Astrocyte (in vitro differentiated cells and primary cell): ENCODE results near the gene DEPDC7. TPM values are rescaled to one million over a fixed set of nuclear protein-coding genes. Genes with fewer than 3 reads are reported as not detected.
"Not testable (repeated sequence)": the region's sequence is repeated elsewhere in the genome, so short reads cannot be mapped to it uniquely, and the experiment has no call there.

ENCODE experiments used
- DNase-seq: peaks from one replicate; pipeline ENCODE4 v3.0.0-alpha.2; 2010; ENCODE audit warnings: low read depth
- FAIRE-seq: peaks from 2 replicates; lab custom pipeline; 2011; peaks lifted over from hg19 to GRCh38; lab: Jason Lieb, UNC
- H2AFZ ChIP-seq: 2 replicates; pipeline ENCODE4 v1.6.0; 2012; ENCODE audit warnings: low read depth, low read length, inconsistent platforms
- H3K27ac ChIP-seq: 2 replicates; pipeline ENCODE4 v1.5.1; 2011; ENCODE audit warnings: low read depth, low read length, inconsistent platforms
- H3K27me3 ChIP-seq: 2 replicates; pipeline ENCODE4 v1.6.0; 2011; ENCODE audit warnings: low read length, inconsistent platforms; ENCODE audit not compliant: insufficient read depth
- H3K36me3 ChIP-seq: 2 replicates; pipeline ENCODE4 v1.5.1; 2011; ENCODE audit warnings: low read length, inconsistent platforms; ENCODE audit not compliant: insufficient read depth
- H3K4me1 ChIP-seq: 2 replicates; pipeline ENCODE4 v1.5.1; 2011; ENCODE audit warnings: low read length, inconsistent platforms; ENCODE audit not compliant: insufficient read depth
- H3K4me2 ChIP-seq: 2 replicates; pipeline ENCODE4 v1.6.0; 2012; ENCODE audit warnings: low read length, inconsistent platforms
- H3K4me3 ChIP-seq: 2 replicates; pipeline ENCODE4 v1.5.1; 2011; ENCODE audit warnings: low read depth, mild to moderate bottlenecking, low read length, inconsistent platforms; ENCODE audit not compliant: insufficient read depth
- H3K79me2 ChIP-seq: 2 replicates; pipeline ENCODE4 v1.6.0; 2012; ENCODE audit warnings: mild to moderate bottlenecking, low read length, inconsistent platforms; ENCODE audit not compliant: insufficient read depth
- H3K9ac ChIP-seq: 2 replicates; pipeline ENCODE4 v1.6.0; 2012; ENCODE audit warnings: mild to moderate bottlenecking, low read length, inconsistent platforms
- H3K9me3 ChIP-seq: 2 replicates; pipeline ENCODE4 v1.5.1; 2012; ENCODE audit warnings: low read depth, mild to moderate bottlenecking, low read length, inconsistent platforms; ENCODE audit not compliant: insufficient read depth
- H4K20me1 ChIP-seq: 2 replicates; pipeline ENCODE4 v1.6.0; 2012; ENCODE audit warnings: low read length, inconsistent platforms; ENCODE audit not compliant: insufficient read depth
- H3K27ac Mint-ChIP-seq: one replicate; pipeline ENCODE4 v1.8.0; 2021; ENCODE audit warnings: mild to moderate bottlenecking, mixed read lengths; ENCODE audit not compliant: unreplicated experiment
- H3K27me3 Mint-ChIP-seq: one replicate; pipeline ENCODE4 v1.8.0; 2021; ENCODE audit warnings: low read depth, mixed read lengths; ENCODE audit not compliant: unreplicated experiment
- H3K36me3 Mint-ChIP-seq: one replicate; pipeline ENCODE4 v1.8.0; 2021; ENCODE audit warnings: low read depth, mixed read lengths; ENCODE audit not compliant: unreplicated experiment
- H3K4me1 Mint-ChIP-seq: one replicate; pipeline ENCODE4 v1.8.0; 2021; ENCODE audit warnings: low read depth, mixed read lengths; ENCODE audit not compliant: unreplicated experiment
- H3K4me3 Mint-ChIP-seq: one replicate; pipeline ENCODE4 v1.8.0; 2021; ENCODE audit warnings: mild to moderate bottlenecking, moderate library complexity, mixed read lengths; ENCODE audit not compliant: unreplicated experiment
- H3K9me3 Mint-ChIP-seq: one replicate; pipeline ENCODE4 v1.8.0; 2021; ENCODE audit warnings: mild to moderate bottlenecking, mixed read lengths; ENCODE audit not compliant: unreplicated experiment
- CTCF ChIP-seq: IDR thresholded peaks from 2 replicates; pipeline ENCODE4 v1.5.1; 2011; ENCODE audit warnings: low read depth, mild to moderate bottlenecking, inconsistent platforms, low read length, moderate library complexity; ENCODE audit not compliant: insufficient read depth
- EZH2 ChIP-seq: IDR thresholded peaks from 2 replicates; pipeline ENCODE4 v1.6.1; 2012; ENCODE audit warnings: mild to moderate bottlenecking, low read length, inconsistent platforms; ENCODE audit not compliant: insufficient read depth
- total RNA-seq: library from RNA; stranded (reverse); gene quantifications from 2 replicates; pipeline ENCODE4 v1.2.1, GENCODE V29; 2021

Gene DEPDC7
- total RNA-seq, 1 donor from 2014 or later = 3.7 TPM

DNA sequence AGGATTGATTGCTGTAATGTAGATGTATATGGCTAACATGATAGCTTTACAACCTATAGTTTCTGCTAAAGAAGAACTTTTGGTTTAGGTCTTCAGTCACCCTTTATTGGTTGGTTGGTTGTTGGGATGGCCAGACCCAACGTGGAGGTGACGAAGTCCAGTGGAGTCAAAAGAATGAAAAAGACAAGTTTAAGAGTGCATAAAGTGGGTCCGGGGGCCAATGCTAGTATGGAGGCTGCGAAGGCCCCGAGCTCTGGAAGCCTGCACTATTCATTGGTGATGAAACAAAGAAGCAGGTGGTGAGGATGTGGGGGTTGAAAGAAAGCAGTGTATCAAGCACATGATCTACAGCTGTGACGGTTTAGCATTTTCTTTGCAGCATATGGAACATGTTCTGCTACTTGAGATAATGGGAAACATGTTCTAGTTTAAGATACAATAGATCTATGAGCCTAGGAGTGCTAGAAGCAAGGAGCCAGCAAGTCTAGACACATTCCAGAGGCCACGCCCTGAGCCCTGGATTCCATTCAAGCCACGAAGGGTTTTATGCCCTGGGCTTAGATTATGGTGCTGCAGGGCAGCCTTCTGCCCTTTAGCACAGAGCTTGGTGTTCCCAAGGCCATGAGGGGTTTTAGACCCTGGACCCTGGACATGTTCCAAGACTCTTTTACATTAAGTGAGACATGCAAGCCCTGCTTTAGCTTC is 30.0 kb downstream of the DEPDC7 start:
- H3K4me1 ChIP-seq = peaks cover 17% of the 10 kb centered on the region
- DNase-seq (peak; percentile 56), FAIRE-seq (no peak)
- no peak overlapping the region for H3K27ac ChIP-seq
- no peaks in the 10 kb centered on the region for H3K27me3 ChIP-seq
- H3K4me2 ChIP-seq = no peak overlapping the region
- no peak overlapping the region for H2AFZ ChIP-seq
- no peak for TF ChIP-seq CTCF
- no peak for TF ChIP-seq EZH2
- no peak overlapping the region for H3K4me3 ChIP-seq
- peaks cover 12% of the 10 kb centered on the region for H3K36me3 ChIP-seq
- Mint-ChIP-seq H3K27ac (no peak overlapping the region), H3K27me3 (no peaks in the 10 kb centered on the region), H3K4me3 (no peak overlapping the region), H3K36me3 (peaks cover 25% of the 10 kb centered on the region), H3K4me1 (peaks cover 8% of the 10 kb centered on the region), H3K9me3 (peaks cover 5% of the 10 kb centered on the region)
- peaks cover 14% of the 10 kb centered on the region for H3K79me2 ChIP-seq
- H3K9me3 ChIP-seq = no peaks in the 10 kb centered on the region
- H3K9ac ChIP-seq = no peak overlapping the region
- no peaks in the 10 kb centered on the region for H4K20me1 ChIP-seq

- H3K4me3 ChIP-seq, H3K9me3 ChIP-seq, H3K27ac ChIP-seq, H2AFZ ChIP-seq, H3K4me2 ChIP-seq, H3K27ac Mint-ChIP-seq, H3K79me2 ChIP-seq, DNase-seq, H4K20me1 ChIP-seq, H3K27me3 ChIP-seq, H3K9ac ChIP-seq, H3K4me3 Mint-ChIP-seq, H3K9me3 Mint-ChIP-seq, FAIRE-seq, H3K27me3 Mint-ChIP-seq, H3K4me1 Mint-ChIP-seq: not testable (repeated sequence)
- H3K36me3 Mint-ChIP-seq = peaks cover 27% of the 10 kb centered on the region
- H3K4me1 ChIP-seq = peaks cover 10% of the 10 kb centered on the region
- H3K36me3 ChIP-seq = peaks cover 12% of the 10 kb centered on the region
Observed at GRCh38 chr11:33048701-33049100, 33.0 kb downstream of the DEPDC7 start.

GRCh38 chr11:33049565-33050408 is 34.1 kb downstream of the DEPDC7 start:
- H3K79me2 ChIP-seq, H3K4me3 Mint-ChIP-seq, FAIRE-seq, H3K4me3 ChIP-seq, H3K27me3 Mint-ChIP-seq, H3K4me1 ChIP-seq, H3K9me3 ChIP-seq, H3K27ac ChIP-seq, DNase-seq, H3K9ac ChIP-seq, H3K9me3 Mint-ChIP-seq, H4K20me1 ChIP-seq, H2AFZ ChIP-seq, H3K27me3 ChIP-seq, H3K4me1 Mint-ChIP-seq, H3K4me2 ChIP-seq: not testable (repeated sequence)
- H3K27ac Mint-ChIP-seq = peak overlapping the region; percentile 6
- peaks cover 20% of the 10 kb centered on the region for H3K36me3 Mint-ChIP-seq
- H3K36me3 ChIP-seq = peaks cover 12% of the 10 kb centered on the region
